Metanephros (tissue), 2 donors: ENCODE measurements around the gene ADAMTS17. TPM values are rescaled to one million over a fixed set of nuclear protein-coding genes. Genes with fewer than 3 reads are reported as not detected.

Source experiments
- small RNA-seq: library from RNA; depleted of rRNA; stranded (forward); fragments of <200 nt; gene quantifications from one replicate; pipeline ENCODE3, GENCODE V24; 2014; ENCODE audit warnings: low replicate concordance
- total RNA-seq: library from RNA; depleted of rRNA; stranded (reverse); fragments of >200 nt; gene quantifications from one replicate; pipeline ENCODE4 v1.2.3, GENCODE V29; 2014

Gene ADAMTS17
- 5.1 TPM for total RNA-seq

GRCh38 chr15:100341750-100342560, at the start of gene ADAMTS17:
TSS of gene ADAMTS17 (minus strand) at chr15:100341975. CDS start at chr15:100341899, 76 bp downstream.

Small RNA genes lying within 50 kb of the gene (small RNA-seq; reads per million reads assigned to genes)
- gene RNA5SP402 = not detected

Other genes starting within 250 kb of the ADAMTS17 start
- 0.06 TPM for gene CERS3, start 187.0 kb upstream of the ADAMTS17 start, total RNA-seq